ENCODE results near the gene CARD19.
"Not testable (repeated sequence)": the region's sequence is repeated elsewhere in the genome, so short reads cannot be mapped to it uniquely, and the experiment has no call there.

The CARD19 gene

GRCh38 chr9:93088656-93089015, 7.4 kb upstream of the CARD19 start:
- DNase-seq (ENCODE audit: low read depth), result no peak

GRCh38 chr9:93089024-93089423, 7.0 kb upstream of the CARD19 start:
- no peak for DNase-seq (ENCODE audit: low read depth)

GRCh38 chr9:93089481-93089991, 6.5 kb upstream of the CARD19 start:
- DNase-seq (ENCODE audit: low read depth), result no peak

- DNase-seq (ENCODE audit: low read depth), result no peak
Measured at GRCh38 chr9:93090091-93090655, 5.8 kb upstream of the CARD19 start.

GRCh38 chr9:93091056-93091452, 5.0 kb upstream of the CARD19 start:
- no peak for DNase-seq (ENCODE audit: low read depth)

GRCh38 chr9:93091453-93092081, 4.5 kb upstream of the CARD19 start:
- DNase-seq (ENCODE audit: low read depth), result no peak

- DNase-seq (ENCODE audit: low read depth), result no peak
Measured at GRCh38 chr9:93092251-93092991, 3.6 kb upstream of the CARD19 start.

GRCh38 chr9:93093127-93093876, 2.7 kb upstream of the CARD19 start:
- DNase-seq (ENCODE audit: low read depth), result no peak

GRCh38 chr9:93093877-93094657, 1.9 kb upstream of the CARD19 start:
- DNase-seq (ENCODE audit: low read depth), result no peak

- DNase-seq (ENCODE audit: low read depth), result no peak
Measured at GRCh38 chr9:93094658-93095204, 1.3 kb upstream of the CARD19 start.

GRCh38 chr9:93095205-93096130, 549 bp upstream of the CARD19 start:
- peak; percentile 100 for DNase-seq (ENCODE audit: low read depth)

GRCh38 chr9:93096811-93097382, 880 bp downstream of the CARD19 start:
- DNase-seq (ENCODE audit: low read depth), result no peak

GRCh38 chr9:93097511-93098201, 1.6 kb downstream of the CARD19 start:
- no peak for DNase-seq (ENCODE audit: low read depth)

GRCh38 chr9:93098236-93098946, 2.4 kb downstream of the CARD19 start:
- DNase-seq (ENCODE audit: low read depth), result peak; percentile 56

GRCh38 chr9:93099551-93100275, 3.7 kb downstream of the CARD19 start:
- no peak for DNase-seq (ENCODE audit: low read depth)

GRCh38 chr9:93100276-93100636, 4.2 kb downstream of the CARD19 start:
- DNase-seq (ENCODE audit: low read depth), result no peak

- DNase-seq (ENCODE audit: low read depth), result not testable (repeated sequence)
Measured at GRCh38 chr9:93101086-93101485, 5.1 kb downstream of the CARD19 start.

GRCh38 chr9:93105620-93106019, 9.6 kb downstream of the CARD19 start:
- no peak for DNase-seq (ENCODE audit: low read depth)
